GM12878 (cell line): ENCODE measurements around the gene SLC24A4. TPM values are rescaled to one million over a fixed set of nuclear protein-coding genes. Genes with fewer than 3 reads are reported as not detected.

Source experiments
- CEBPZ ChIP-seq: fragments of 150-350 bp; IDR thresholded peaks from 2 replicates; pipeline ENCODE4 v1.6.1; 2016; ENCODE audit warnings: low read depth, low read length
- CTCF ChIP-seq, 3 experiments: IDR thresholded peaks in 2 of 3; conservative IDR thresholded peaks in 1 of 3; 2 replicates each; pipeline ENCODE4 v1.5.1; 2011; ENCODE audit warnings: low read depth in 3 of 3, low read length in 3 of 3, mild to moderate bottlenecking in 3 of 3, control low read depth in 2 of 3, moderate library complexity in 2 of 3, inconsistent platforms in 1 of 3, mixed read lengths in 1 of 3; ENCODE audit not compliant: control insufficient read depth in 2 of 3, insufficient read depth in 1 of 3; ENCODE audit errors: extremely low read depth in 1 of 3
- DPF2 ChIP-seq: fragments of 450-650 bp; IDR thresholded peaks from 2 replicates; pipeline ENCODE4 v1.6.1; 2017; ENCODE audit warnings: mild to moderate bottlenecking
- IRF3 ChIP-seq: fragments of 450-650 bp; IDR thresholded peaks from 2 replicates; pipeline ENCODE4 v1.6.1; 2014; ENCODE audit warnings: mild to moderate bottlenecking
- SMAD5 ChIP-seq: IDR thresholded peaks from 2 replicates; pipeline ENCODE4 v1.6.1; 2016; ENCODE audit warnings: antibody characterized with exemption, low read depth
- ZBTB40 ChIP-seq: fragments of 450-650 bp; IDR thresholded peaks from 2 replicates; pipeline ENCODE4 v1.6.1; 2016; ENCODE audit warnings: mild to moderate bottlenecking, moderate library complexity, borderline replicate concordance
- polyA plus RNA-seq, 11 experiments: library from polyadenylated mRNA; depleted of rRNA in 4 of 11; unstranded in 6 of 11; stranded (reverse) in 5 of 11; fragments of >200 nt; fragmentation: Nextera tagmentation in 4 of 11; fragmentation: Illumina TruSeq in 1 of 11; extraction: Ambion mirVana in 4 of 11; extraction: Trizol in 1 of 11; gene quantifications; 1 replicate in 1 of 11; 2 replicates in 10 of 11; pipeline versions ENCODE4 v1.2.1 to v1.2.3, GENCODE V29; 2011 to 2016; ENCODE audit warnings: inconsistent platforms in 2 of 11, missing spikeins in 2 of 11, low read depth in 1 of 11
- total RNA-seq, 4 experiments: library from RNA; depleted of rRNA in 3 of 4; stranded (reverse); fragments of >200 nt in 3 of 4; fragmentation: Illumina TruSeq in 1 of 4; extraction: Trizol in 1 of 4; gene quantifications; 2 replicates each; pipeline versions ENCODE4 v1.2.1 to v1.2.3, GENCODE V29; 2013 to 2021

The SLC24A4 gene
- total and polyA plus RNA-seq, 10 of the 15 experiments (the other 5 are each of a cell fraction or from before 2014, with no cell fraction given) = under 0.01 to 0.46 (median 0.04) TPM; not detected in 5

- TF ChIP-seq CTCF (IDR thresholded peaks at IDR 0.05 in 2 of 3, conservative IDR thresholded peaks at IDR 0.05 in 1 of 3; ENCODE audit: control insufficient read depth in 2 of 3, extremely low read depth in 1 of 3, insufficient read depth in 1 of 3, low read depth in 3 of 3, low read length in 3 of 3) (no peak), SMAD5 (no peak), IRF3 (no peak), ZBTB40 (no peak), CEBPZ (no peak), DPF2 (no peak)
Observed at GRCh38 chr14:92493492-92493891, 170.5 kb downstream of the SLC24A4 start (continued).
